ENCODE measurements around the gene ACSS2. TPM values are rescaled to one million over a fixed set of nuclear protein-coding genes. Genes with fewer than 3 reads are reported as not detected.

ACSS2 gene
- total and polyA plus RNA-seq, 2 of the 8 experiments (the other 6 are each of a cell fraction or from before 2014, with no cell fraction given): 17.7 to 24.2 TPM

DNA sequence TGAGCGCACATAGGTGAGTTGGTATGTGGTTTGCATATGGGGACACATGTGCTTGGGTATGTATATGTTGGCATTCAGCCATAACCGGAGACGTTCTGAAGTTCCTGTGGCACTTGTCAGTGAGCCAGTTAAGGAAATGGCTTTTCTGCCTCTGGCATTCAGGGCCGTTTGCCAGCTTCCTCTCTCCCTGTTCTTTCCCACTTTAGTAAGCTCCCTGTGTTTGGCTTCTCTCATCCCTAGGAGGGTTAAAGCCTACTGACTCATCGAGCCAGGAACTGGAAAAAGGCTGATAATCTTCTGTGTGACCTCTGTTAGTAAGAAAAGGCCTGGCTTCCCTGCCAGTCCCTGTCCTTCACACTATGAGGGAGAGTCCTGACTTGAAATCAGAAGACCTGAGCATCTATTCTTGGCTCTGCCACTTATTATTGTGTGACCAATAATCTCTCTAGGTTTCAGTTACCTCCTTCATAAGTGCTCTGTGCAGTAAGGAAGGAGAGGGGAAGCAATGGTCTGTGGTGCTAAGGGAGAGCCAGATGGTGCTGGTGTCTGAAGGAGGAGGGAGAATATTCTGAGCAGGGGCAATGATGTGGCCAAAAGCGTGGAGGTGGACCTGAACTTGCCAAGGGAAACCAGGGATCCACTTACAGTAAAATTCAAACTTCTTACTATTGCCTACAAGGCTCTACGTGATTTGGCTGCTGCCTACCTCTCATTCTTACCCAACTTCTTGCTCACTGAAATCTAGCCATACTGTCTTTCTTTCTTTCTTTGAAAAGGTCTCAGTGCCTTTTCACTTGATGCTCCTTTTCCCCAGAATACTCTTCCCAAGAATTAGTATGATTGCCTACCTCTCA, 31.4 kb downstream of the ACSS2 start (continued):
- TF ChIP-seq EGR1 (IDR thresholded peaks at IDR 0.05; ENCODE audit: borderline replicate concordance, low read depth, low read length): no peak
- no peak for TF ChIP-seq GABPA (IDR thresholded peaks at IDR 0.05; ENCODE audit: borderline replicate concordance, insufficient read depth, low read length)
